ENCODE measurements around the gene HIVEP3.

Gene HIVEP3

DNA sequence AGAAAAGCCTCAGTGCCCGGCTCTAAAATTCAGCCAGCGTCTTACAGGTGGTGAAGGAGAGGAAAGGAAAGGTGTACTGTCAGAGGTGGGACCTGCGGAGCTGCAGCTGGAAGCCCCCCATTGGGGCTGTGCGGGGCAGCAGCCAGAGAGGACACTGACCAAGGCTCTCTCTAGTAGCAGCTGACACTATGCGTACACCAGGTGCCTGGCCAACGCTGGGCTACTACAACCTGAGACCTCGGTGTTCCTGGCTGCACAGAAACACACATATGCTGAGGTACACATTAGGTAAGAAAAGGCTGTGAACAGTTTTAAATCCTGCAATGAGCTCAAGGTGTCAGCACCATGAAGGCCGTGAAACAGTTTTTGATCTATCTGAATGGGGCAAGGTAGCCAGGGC, 378.7 kb downstream of the HIVEP3 start:
- DNase-seq, result no peak

DNA sequence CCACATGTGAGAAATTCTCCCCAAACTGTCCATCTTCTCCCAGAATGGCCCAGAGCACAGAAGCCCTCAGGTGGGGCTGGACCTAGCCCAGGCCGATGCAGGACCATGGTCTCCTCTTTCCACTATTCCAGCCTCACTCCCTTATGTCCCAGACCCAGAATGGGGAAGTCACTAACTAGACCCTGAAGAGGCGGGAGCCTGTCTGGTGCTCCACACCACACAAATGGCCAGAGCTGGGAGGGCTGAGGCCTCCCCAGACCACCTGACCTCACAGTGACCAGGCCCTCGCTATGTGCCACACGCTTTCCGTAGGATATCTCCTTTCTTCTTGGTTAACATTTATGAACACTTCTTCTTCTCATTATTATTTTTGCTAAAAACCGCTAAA, 379.3 kb downstream of the HIVEP3 start:
- DNase-seq, result no peak

DNA sequence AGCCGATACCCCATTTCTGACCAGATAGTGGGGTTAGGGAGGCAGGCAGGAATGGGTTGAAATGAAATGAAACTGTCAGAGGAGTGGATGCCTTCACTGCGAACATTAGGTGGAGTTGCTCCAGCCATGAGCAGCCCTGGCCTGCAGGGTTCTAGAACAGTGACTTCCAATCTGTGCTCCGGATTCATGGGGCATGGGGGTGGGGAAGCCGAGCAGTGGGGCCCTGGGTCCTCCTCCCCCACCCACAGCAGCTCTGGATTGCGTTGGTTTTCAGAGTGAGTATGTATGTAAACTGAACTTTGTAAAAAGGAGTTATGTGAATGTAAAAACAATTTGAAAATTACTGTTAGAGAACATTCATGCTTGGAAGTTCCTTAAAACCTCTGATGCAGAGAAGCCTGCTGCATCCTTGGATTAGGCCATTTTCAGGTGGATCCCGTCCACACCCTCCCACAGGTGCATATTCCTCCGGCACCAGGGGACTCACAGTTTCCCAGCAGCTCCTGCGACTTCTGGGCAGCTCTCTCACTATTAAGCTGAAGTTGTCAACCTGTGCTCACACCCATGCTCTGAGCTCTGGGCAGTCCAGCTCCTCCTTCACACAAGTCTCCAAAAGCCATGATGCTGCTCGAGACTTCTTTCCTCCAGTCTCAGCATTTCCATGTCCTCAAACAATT, 379.8 kb downstream of the HIVEP3 start:
- no peak for DNase-seq

DNA sequence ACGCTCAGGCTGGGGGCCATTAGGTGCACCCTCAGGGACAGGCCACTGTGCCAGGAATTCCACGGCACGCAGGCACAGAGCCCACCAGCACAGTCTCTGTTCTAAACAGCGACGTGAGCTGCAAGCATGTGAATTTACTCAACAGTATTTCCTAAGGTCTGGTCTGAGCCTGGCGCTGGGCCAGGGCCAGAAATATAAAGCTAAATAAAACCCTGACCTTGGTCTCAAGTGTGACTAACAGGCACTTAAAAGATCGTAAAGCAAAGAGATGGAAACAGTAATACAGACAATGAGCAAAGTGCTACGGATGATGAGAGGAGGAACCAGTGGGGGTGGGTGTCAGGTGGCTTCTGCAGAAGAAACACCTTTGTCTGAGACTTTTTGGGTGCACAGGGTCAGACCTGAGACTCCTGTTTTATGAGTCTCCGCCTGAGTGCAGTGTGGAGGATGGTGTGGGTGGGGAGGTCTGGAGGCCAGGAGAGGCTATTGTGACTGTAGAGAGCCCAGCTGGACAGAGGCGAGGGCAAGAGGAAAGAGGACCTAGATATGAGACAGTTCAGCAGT, 380.9 kb downstream of the HIVEP3 start:
- no peak for DNase-seq

DNA sequence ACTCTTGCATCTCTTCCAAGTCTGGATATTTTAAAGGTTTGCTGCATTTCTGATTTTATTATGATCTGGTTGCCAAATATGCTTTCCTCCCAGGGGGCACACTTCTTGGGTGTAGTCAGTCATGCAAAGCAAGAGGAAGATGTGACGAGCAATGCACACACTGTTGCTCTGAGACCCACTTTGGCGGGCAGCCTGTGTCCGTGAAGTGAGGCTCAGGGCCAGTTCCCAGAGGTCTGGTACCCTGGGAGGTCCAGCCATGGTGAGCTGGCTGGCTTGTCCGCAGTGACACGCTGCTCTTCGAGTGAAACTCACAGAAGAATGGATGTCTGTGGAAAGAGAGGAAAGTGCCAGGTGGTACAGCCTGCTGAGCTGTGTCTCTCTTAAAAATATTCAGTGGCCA, 381.5 kb downstream of the HIVEP3 start:
- DNase-seq, result no peak

DNA sequence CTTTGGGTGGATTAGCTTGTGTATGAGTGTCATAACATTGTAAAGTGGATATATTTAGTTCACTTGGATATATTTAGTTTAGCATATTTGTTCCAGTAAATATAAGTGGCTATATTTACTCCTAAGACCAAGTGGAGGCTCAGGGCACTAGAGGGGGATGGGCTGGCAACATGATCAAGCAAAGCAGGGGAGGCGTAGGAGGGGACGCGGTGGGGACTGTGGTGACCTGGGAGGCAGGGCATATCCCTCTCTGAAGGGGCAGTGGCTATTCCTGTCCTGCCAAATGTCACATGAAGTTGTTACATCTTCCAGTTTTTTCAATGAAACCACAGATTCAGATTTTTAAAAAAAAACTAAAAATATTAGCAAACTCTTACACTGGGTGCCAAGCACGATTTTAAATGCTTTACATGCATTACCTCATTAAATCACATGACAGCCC, 382.3 kb downstream of the HIVEP3 start:
- no peak for DNase-seq

DNA sequence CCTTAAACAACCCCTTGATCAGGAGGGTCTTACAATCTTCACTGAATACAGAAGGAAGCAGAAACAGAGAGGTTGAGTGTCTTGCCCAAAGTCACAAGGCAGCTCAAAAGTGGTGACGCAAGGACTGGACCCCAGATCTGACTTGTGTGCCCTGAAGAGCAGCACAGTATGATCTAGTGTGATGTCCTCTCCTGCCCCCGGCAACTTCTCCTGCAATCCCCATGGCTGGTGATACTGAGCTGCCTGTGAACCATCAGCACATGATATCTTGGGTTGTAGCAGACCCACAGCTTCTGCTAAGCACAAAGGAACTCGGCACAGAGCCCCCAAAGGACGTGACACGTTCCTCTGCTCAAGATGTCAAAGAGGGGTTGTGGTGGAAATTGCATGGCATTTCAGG, 383.0 kb downstream of the HIVEP3 start:
- no peak for DNase-seq

DNA sequence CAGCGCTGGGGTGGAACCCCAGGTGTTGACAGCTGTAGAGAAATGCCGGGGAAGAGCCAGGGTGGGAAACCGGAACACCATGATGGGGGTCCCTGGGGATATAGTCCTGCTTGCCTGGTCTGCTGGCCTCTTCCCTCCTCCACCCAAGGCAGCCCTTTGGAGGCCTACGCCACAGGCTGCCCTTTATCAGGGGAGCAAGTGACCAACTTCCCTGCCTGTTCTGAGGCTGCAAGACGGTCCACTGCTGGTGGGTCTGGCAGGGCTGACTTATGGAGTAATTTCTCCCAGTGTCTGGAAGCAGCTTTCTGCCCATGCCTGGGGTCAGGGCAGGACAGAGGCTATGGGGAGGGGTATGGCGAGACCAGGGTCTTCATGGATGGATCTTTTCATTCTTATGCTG, 383.4 kb downstream of the HIVEP3 start:
- no peak for DNase-seq

DNA sequence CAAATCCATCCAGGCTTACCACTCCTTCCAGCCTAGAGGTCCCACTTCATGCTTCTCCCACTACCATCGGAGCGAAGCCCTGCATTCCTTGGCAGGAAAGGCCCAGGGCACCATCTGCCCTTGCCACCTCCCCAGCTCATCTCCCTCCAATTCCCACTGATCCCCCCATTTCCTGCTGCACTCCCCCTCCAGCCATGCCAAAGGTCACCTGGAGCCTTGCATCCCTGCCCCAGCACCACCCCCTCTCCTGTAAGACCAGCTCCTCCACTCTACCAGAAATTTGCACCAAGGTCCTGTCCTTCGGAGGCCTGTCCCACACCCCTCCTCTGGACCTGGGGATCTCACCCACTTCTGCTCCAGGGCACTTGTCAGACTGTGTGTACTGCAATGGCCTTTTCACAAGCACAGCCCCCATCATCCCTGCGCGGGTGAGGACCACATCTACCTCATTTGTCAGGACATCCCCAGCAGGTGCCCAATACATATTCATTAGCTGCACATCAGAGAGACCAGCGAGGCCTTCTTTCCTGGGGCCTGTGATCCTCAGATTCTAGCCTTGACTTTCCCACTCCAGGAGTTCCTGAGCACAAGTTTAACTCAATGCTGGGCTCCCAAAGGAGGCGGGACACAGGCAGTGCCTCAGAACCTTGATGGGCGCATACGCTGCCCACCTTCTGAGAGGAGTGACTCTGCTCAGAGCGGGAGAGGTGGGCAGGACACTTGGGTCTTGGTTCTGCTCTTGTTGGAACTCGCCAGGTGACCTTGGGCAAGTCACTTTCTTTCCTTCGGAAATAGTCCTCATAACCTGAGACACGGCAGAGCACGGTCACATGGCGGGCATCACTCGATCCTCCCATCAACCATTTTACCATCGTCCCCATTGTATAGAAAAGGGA, 384.3 kb downstream of the HIVEP3 start:
- no peak for DNase-seq

DNA sequence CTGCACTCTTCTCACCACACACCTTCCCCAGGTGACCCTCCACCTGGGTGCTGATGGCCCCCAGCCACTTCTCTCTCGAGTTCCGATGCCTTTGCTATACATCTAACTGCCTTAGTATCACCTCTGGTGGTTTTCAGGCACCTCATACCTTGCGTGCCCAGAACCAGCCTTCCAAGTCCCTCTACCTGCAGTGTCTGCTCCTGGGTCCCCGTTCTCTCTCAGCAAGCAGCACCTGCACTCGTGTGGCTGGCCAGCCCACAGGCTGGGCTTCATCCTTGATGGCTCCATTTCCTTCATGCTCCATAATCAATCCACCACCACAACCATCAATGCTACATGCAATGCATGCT, 385.0 kb downstream of the HIVEP3 start:
- DNase-seq, result no peak

DNA sequence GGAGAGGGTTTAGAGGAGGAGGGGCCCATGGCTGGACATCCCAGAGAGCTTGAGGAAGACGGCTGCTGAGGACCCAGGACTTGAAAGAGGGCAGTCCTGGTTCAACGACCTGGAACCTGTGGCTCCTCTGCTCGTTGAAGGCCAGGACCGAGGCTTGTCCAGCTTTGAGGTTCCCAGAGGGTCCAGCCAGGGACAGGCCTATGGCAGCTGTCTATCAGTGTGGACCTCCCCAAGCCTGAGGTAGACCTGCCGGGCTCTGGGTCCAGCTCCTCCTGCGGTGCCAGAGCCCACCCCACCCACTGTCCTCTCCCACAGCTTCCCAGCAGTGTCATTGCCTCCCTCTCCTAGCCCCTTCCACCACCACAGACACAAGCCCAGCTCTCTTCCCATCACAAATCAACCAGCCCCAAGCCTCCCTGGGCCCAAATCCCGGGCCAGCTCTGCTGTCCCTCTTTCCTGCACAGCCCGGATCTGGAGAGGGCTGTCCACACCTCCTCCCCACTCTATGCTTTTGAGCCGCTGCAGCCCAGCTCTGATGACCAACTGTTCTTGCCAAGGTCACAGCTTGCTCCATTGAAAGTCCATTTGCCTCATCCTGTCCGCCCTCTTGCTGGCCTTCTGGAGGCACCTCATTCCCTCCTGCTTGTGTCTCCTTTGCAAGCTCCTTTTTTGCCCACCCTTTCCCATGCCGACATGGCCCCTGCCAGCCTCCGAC, 385.5 kb downstream of the HIVEP3 start:
- no peak for DNase-seq

DNA sequence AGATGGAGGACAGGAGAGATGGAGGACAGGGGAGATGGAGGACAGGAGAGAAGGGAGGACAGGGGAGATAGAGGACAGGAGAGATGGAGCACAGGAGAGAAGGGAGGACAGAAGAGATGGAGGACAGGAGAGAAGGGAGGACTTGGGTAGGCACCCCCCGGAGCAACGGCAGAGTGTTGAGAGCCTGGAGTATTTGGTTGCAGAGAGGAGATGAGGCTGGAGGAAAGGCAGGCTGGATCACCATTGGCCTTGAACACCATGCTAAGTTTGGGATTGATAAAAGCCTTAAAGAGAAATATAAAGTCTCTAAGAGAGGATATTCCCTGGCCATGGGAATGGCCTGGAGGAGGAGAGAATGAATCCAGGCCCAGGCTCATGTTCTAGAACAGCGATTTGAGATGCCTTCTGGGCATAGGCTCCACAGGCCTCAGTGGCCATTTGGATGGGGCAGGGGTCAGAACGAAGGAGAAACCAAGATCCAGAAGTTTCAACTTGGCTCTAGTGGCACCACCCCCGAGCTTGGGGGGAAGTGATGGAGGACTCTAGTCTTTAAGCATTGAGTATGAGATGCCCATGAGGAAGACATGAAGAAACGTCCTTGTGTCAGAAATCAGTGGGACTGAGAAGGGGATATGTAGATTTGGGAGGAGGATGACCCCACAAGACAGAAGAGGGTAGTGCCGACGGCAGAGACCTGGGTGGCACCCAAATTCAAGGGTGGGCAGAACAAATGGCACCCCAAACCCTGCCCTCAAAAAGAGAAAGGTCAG, 386.3 kb downstream of the HIVEP3 start:
- no peak for DNase-seq

DNA sequence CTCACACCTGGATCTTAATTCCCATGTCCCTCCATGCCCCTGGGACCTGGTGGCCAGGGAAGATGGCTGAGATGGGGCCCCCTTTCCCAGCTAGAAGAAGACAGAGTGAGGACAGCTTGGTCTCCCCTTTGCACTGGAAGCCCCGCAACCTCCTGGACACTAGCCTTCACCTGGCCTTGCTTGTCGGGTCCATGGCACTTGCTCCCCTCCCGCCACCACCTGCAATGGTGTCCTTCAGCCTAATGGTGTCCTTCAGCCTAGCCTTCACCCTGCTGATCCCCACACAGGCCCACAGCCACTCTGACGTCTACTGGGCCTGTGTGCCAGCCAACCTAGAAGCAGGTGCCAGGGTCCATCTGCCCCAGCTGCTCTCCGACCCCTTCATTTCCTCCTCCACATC, 388.3 kb downstream of the HIVEP3 start:
- no peak for DNase-seq

DNA sequence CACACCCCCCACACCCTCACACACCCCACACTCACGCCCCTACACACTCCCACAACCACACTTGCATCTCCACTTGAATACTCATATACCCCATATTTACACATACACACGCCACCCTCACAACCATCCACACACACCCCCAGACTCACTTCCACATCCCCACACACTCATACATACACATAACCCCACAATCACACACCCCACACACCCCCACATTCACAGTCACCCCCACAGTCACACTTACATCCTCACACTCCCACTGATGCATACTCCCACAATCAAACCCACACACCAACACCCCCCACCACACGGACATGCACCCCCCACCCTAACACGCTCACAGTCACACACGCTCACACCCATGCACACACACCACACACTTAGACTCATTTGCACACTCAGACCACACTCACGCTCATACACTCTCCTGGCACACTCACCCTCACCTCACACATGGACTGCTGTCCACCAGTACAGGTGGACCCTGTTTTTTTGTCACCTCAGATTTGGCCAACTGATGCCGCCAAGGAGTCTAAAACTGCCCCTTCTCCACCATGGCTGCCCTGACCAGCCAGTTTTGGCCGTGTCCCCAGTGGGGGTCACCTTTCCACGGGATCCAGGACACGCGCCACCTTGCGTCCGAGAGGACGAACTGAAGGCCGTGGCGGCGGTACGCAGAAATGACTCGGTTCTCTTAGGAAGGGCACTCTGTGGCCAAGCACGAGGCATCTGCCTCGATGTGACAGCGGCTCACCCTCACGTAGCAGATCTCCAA, 388.9 kb downstream of the HIVEP3 start:
- DNase-seq, result no peak

DNA sequence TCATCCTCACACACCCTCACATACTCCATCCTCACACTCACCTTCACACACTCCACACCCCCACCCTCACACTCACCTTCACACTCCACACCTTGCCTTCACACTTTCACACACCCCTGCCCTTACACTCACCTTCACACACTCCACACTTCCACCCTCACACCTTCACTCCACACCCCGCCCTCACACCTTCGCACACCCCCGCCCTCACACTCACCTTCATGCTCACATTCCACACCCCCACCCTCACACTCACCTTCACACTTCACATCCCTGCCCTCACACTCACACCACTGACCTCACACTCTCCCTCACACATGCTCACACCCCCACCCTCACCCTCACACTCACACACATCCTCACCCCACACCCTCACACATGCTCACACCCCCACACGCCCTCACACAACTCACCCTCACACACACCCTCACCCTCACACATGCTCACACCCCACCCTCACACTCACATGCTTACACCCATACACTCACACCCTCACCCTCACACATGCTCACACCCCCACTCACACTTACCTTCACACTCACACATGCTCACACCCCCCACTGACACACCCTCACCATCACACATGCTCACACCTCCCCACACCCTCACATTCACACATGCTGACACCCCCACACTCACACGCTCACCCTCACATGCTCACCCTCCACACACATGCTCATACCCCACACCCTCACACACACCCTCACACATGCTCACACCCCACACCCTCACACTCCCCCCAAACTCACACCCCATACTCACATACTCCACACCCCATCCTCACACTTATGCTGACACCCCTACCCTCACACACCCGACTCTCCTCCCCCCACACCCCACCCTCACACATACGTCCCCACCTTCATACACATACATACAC, 389.8 kb downstream of the HIVEP3 start:
- no peak for DNase-seq

DNA sequence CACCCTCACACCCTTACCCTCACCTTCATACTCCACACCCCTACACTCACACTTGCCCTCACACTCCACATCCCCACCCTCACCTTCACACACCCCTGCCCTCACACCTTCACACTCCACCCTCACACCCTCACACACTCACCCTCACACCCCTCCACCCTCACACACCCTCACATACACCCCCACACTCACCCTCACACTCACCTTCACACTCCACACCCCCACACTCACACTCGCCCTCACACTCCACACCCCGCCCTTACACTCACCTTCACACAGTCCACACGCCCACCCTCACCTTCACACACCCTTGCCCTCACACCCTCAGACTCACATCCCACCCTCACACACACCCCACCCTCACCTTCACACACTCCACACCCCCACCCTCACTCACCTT, 390.6 kb downstream of the HIVEP3 start:
- no peak for DNase-seq

DNA sequence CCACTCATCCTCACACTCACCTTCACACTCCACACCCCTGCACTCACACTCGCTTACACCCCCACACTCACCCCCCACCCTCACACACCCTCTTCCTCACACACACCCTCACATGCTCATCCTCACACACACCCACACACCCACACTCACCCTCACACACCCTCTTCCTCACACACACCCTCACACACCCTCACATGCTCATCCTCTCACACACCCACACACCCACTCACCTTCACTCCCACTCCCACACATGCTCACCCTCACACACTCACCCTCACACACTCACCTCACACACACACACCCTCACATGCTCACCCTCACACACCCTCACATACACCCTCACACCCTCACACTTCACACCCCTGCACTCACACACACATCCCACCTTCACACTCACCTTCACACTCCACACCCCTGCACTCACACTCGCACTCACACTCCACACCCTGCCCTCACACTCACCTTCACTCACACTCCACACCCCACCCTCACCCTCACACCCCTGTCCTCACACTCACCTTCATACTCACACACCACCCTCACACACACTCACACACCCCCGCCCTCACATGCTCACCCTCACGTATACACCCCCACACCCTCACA, 391.7 kb downstream of the HIVEP3 start:
- DNase-seq, result no peak

DNA sequence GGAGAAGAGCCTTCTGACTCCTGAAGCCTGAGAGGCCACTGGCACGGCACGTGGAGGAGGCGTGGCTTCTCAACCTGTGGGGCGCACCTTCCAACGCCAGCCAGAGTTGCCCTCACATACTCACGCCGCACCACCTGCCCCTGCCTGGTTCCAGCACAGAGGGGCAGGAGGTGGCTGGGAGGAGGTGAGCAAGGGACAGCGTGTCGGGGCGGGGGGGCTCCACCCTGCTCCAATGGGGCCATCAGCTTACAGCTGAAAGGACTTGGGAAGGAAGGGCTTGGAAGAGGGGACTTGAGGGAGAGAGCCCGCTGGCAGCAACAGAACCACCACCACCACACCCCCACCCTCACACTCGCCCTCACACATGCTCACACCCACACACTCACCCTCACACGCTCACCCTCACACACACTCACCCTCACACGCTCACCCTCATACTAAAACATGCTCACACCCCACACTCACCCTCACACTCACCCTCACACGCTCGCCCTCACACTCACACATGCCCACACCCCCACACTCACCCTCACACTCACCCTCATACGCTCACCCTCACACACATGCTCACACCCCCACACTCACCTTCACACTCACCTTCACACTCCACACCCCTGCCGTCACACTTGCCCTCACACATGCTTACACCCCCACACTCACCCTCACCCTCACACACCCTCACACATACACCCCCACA, 392.7 kb downstream of the HIVEP3 start:
- no peak for DNase-seq
